Stimulated activated CD4-positive, alpha-beta T cell treated with anti-CD3 and anti-CD28 coated beads, Interleukin-1b, Interleukin-23, amount 100 ng/mL, for 24 hours (primary cell): ENCODE measurements around the gene PVALEF.
A peak's percentile ranks its signal among the peaks of the same experiment; 100 is the strongest.
"Not testable (repeated sequence)": the region's sequence is repeated elsewhere in the genome, so short reads cannot be mapped to it uniquely, and the experiment has no call there.

Experiments
- DNase-seq, 4 experiments: peaks; one replicate each; pipeline ENCODE4 v3.0.0-alpha.2; 2020; ENCODE audit warnings: low read depth in 4 of 4, low spot score in 1 of 4

PVALEF gene

GRCh38 chr17:81212365-81212764 lies 47.1 kb downstream of the PVALEF start:
- no peak for DNase-seq

DNA sequence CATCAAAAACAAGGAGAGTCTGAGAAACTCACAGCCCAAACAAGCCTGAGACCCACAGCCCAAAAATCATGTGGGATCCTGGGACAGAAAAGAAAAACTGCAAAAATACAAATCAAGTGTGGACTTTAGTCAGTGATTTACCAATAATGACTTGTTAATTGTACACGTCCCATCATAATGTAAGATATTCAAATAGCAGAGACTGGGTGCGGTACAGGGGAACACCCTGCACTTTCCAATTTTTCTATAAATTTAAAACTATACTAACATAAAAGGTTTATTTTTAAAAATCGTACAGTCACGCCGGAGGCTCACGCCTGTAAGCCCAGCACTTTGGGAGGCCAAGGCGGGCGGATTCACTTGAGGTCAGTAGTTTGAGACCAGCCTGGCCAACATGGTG lies 48.7 kb downstream of the PVALEF start:
- no peak for DNase-seq

DNA sequence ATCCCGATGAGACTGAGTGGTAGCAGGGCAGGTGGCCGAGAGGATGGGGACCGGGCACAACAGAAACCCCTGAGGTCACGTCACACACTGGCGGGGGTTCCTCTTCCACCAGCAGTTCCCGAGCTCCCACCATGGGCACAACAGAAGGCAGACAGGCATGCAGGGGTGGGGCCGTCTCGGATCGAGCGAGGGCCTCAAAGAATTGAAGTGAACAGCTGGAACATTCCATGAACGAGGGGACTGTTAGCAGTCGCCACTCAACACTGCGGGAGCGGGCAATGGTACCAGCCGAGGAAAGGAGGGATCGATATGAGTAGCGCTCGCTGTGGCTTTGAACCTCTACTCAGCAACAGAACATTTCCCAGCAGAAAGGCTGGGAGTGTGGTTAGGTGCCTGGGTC lies 52.2 kb downstream of the PVALEF start:
- DNase-seq: no peak

DNA sequence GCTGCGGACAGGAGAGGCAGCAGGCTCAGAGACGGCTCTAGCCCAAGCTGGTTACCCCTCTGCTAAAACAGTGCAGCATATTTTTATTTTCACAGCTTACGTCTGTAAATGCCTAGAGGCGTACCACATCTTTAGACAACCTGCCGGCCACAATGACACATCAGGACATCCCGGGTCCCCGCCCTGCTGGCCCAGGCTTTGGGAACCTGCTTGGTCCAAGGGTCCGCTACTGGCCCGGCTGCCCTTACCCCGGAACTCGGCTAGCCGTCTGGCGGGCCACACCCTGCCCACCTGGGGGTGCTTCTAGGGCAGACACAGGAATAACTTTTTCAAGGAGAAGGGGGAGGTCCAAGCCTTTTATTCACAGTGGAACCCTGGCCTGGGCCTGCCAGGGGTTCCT lies 53.2 kb downstream of the PVALEF start:
- no peak for DNase-seq

DNA sequence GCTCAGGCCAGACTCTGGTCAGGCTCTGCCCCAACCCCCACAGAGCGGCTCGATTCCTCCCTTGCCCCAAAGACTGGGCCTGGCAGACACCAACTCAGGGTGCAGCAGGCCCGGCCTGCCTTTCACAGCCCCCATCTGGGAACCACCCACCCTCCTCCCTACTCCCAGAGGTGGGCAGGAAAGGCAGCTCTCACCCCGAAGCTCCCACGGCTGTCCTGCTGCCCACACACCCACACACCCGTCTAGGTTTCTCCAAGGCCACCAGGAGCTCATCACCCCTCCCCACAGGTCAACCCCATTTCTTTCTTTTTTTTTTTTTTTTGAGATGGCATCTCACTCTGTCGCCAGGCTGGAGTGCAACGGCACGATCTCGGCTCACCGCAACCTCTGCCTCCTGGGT lies 53.7 kb downstream of the PVALEF start:
- no peak for DNase-seq

GRCh38 chr17:81219476-81220180 lies 54.3 kb downstream of the PVALEF start:
- no peak for DNase-seq

DNA sequence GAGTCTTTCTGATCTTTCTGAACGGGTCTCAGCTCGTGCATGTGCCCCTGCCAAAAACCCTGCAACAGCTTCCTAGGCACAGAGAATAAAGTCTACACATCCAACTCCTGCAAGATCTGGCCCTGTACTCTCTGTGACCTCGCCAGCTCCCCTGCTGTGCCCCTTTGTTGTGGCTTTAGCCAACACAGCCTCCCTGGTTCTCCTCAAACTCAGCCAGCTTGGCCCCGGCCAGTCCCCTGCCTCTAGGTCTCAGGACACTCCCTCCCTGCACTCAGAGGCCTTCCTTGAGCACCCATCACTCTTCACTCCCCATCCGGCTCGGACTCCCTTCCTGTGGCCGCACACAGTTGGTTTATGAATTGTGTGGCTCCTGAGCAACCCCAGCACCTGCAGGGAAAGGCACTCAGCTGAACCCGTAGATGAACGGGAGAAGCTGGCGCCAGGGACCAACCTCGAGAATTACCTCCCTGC lies 56.1 kb downstream of the PVALEF start:
- no peak for DNase-seq

DNA sequence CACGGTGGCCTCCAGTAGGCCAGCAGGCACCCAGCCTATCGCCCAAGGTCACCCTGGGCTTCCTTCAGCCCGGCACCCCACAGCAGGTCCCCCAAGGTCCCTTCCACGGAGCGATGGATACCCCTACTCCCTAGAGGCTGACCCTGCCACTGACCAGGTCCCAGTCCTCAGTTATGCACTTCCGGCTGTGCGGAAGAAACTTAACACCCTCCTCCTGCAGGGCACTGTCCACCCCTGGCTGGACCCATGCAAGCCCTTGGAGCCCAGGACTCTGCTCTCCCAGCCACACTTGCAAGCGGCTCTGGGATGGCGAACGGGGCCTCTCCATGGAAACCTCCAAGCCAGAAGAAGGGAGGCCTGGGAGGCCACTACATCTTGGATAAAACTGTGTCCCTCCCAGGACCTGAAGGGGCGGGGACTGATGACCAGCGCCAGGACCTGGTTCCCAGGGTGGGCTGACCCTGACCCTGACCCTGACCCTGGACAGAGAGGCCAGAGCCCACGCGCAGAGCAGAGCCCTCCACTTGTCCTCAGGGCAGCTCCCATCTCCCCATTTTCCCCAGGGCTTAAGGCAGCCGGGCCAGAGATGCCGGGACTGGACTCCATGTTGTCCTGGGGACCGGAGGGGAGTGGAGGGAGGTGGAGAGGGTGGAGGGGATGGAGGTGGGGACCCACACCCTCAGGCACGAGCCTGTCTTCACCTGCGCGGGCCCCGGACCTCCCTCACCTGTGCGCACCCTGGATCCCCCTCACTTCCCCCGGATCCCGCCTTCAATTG lies 56.7 kb downstream of the PVALEF start:
- no peak for DNase-seq

DNA sequence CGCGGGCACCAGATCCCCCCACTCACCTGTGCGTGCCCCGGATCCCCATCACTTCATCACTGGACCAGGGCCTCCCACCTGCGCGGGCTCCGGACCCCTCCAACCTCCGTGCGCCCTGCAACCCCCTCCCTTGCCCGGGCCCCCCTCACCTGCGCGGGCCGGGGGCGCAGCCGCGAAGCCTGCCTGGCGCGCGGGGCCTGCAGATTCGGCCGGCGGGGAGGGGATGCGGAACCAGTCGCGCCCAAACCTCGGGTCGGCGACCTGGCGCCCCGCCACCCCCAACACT lies 57.3 kb downstream of the PVALEF start:
- no peak for DNase-seq

DNA sequence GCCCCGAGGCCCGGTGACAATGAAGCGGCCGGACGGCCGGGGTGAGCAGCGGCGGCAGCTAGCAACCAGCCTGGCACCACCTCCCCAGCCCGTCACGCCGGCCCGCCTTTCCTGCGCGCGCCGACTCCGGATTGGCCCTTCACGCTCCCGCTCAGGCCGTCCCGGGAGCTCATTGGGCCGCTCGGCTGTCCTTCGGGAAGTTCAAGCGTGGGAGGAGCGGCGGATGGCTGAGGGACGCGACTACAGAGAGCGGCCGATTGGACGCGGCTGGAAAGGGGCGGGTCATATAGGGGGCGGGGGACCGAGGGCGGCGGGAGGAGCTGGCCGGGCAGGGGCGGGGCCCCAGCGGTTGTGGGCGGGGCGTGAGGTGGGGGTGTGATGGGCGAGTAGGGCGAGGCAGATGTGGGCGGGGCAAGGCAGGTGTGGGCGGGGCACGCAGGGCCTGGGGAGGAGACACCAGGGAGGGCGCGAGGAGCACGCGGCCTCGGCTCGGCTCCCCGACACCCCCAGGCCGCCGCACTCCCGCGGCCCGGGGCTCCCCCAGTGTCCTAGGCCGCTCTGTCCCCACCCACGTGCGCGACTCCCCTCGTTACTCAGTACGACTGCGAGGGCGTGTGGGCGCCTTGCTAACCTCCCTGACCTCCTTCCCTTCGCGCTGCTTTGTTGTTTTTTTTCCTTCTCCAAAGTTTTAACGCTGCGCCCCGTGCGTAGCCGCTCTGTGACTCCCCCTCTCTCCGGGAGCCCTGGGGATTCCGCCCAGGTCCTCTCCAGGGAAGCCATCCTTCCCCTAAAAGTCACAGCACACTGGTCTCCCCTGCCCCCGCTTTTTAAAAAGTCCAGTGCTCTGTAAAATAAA lies 57.8 kb downstream of the PVALEF start, which contains the start of gene CEP131:
TSS of gene CEP131 (minus strand) at position 60 of the 856 bp plus-strand sequence. CDS start 2,909 bp downstream, outside the sequence.
- peak; percentile 99 to 100 (median 100) for DNase-seq

DNA sequence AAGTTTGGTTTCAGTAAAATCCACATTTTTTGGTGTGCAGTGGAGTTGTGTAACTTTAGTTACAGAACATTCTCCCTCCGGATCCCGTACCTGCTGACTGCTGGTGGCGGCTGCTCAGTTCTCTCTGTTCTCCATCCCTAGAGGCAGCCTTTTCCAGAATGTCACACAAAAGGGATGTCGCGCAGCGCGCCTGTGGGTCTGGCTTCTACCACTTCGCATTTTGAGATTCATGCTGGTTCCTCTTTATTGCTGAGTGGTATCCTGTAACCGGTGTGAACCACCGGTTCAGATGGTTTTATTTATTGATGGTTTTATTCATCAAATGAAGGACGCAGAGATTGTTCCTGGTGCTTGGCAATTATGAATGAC lies 58.4 kb downstream of the PVALEF start:
- no peak for DNase-seq

- DNase-seq: not testable (repeated sequence)
These were observed 62.3 kb downstream of the PVALEF start for GRCh38 chr17:81227630-81228029.

DNA sequence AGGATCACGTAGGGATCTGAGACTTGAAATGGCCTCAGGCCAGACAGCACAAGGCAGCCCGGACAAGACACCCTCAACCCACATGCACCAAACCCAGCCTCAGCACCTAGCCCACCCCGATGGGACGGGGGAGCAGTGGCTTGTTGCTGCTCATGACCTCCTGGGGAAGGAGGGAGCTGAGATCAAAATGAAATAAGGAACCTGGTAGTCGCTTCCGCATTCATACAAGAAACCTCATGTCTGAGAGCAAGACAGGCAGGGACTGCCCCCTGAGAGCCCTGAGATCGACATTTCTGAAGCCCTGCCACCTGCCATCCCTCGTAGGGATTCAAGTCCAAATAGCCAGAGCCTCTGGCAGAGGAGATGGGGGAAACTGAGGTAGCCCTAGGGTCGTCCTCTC lies 63.1 kb downstream of the PVALEF start:
- DNase-seq: no peak

DNA sequence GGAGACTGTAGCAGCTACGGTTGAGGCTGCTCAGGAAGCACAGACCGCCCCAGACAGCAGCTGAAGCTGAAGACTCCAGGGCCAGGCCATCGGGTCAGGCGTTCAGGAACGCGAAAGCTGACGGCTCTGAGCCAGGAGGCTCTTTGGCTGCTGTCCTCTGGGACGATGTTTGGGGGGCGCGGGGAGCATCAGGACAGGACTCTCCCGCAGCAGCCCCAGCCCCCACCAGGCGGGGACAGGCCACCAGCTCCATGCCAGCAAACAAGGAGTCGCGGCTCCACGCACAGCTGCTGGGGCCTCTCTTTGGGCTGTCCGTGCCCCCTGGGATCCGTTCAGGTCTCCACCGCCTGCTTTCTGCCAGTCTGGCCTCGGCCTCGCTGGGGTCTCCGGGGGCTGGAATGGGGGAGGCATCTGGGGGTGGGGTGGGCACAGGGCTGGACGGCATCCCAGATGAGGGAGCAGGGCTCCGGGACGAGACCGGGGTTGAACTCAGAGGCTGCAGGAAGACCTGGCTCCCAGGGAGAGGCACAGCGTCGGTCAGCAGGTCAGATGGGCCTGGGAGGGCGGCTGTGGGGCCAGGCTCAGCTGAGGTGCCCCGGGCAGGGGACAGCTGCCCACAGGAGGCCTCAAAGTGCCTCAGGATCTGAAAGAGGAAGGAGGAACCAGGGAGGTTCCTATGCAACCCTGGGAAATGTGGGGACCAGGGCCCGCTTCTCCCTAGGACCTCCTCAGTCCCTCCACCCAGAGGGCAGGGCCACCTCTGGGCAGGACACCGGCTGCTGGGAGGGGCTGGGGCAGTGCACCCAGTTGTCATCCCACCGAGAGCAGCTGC lies 63.7 kb downstream of the PVALEF start:
- DNase-seq: no peak

- DNase-seq: no peak
These were observed 64.3 kb downstream of the PVALEF start for GRCh38 chr17:81229666-81229920.

GRCh38 chr17:81230043-81230820 lies 64.9 kb downstream of the PVALEF start:
- no peak for DNase-seq

- DNase-seq: no peak
These were observed 65.9 kb downstream of the PVALEF start for GRCh38 chr17:81231121-81231645.

GRCh38 chr17:81231766-81232581 lies 66.7 kb downstream of the PVALEF start:
- no peak for DNase-seq
